PFSK-1 (cell line): ENCODE measurements around the gene POU6F2.

Source experiments
- FOXP2 ChIP-seq: optimal IDR thresholded peaks from 2 replicates; pipeline ENCODE3; 2011; ENCODE audit warnings: borderline replicate concordance, control low read depth, inconsistent platforms; ENCODE audit not compliant: insufficient read depth; ENCODE audit errors: extremely low read length, extremely low read depth
- POLR2AphosphoS5 ChIP-seq: IDR thresholded peaks from 2 replicates; pipeline ENCODE4 v1.6.1; 2012; ENCODE audit warnings: low read depth, mild to moderate bottlenecking, control low read depth, low read length, moderate library complexity
- REST ChIP-seq, 2 experiments: IDR thresholded peaks; 2 replicates each; pipeline versions ENCODE4 v1.6.1 to v1.8.0; 2011 to 2012; ENCODE audit warnings: low read depth in 2 of 2, low read length in 2 of 2, control low read depth in 1 of 2, inconsistent platforms in 1 of 2, mild to moderate bottlenecking in 1 of 2, moderate library complexity in 1 of 2; ENCODE audit not compliant: insufficient read depth in 1 of 2
- SIN3A ChIP-seq: IDR thresholded peaks from 2 replicates; pipeline ENCODE4 v1.6.1; 2012; ENCODE audit warnings: mild to moderate bottlenecking, low read length, moderate library complexity, borderline replicate concordance; ENCODE audit not compliant: insufficient read depth
- TAF1 ChIP-seq: IDR thresholded peaks from 2 replicates; pipeline ENCODE4 v1.6.1; 2012; ENCODE audit warnings: low read length, control low read depth, borderline replicate concordance; ENCODE audit not compliant: insufficient read depth

DNA sequence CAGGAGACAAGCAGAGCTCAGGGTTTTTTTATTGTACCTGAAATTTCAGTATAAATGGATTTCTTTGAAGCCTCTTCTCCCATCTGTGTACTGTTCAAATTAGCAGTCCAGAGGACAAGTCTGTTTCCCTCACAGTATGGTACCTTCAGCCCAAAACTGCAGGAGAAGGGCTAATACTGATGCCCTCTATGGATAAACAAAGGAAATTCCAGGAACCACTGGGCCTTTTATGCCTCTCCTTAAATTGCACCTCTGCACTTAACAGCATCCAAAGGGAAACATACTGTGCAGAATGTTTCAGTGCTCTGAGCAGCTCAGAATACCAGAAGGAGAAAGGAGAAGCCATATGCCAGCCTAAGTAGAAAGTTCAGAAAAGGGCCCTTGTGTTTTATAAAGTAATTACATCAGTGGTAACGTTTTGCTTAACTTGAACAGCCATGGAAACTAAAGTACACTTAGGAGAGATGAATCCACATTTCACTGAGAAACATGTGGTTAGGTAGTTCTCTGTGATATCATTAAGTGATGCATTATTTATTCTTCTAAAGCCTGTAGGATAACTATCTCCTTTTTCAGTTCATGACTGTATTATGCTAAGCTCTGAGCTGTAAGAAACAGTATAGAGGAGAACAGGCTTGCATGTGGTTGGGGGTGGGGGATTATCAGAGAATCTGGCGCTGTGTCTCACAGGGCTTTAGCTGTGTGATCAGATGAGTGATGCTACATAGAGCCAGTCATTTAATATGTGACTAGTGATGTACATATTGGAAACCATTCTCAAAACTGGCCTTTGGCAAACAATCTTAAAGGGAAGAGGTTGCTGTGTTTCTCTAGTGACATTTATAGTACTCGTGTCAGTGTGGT lies 111.3 kb downstream of the POU6F2 start:
- TF ChIP-seq POLR2AphosphoS5, result no peak
- no peak for TF ChIP-seq REST (IDR thresholded peaks at IDR 0.05; ENCODE audit: insufficient read depth in 1 of 2, low read depth in 2 of 2, low read length in 2 of 2)
- TF ChIP-seq SIN3A, result no peak
- no peak for TF ChIP-seq TAF1
- no peak for TF ChIP-seq FOXP2
